CD4-positive, alpha-beta T cell treated with Interleukin-15 for 4 hours (primary cell): ENCODE results near the gene BCL6B.

ENCODE experiments used
- DNase-seq: peaks from one replicate; pipeline ENCODE4 v3.0.0-alpha.2; 2020; ENCODE audit warnings: low spot score

BCL6B gene

DNA sequence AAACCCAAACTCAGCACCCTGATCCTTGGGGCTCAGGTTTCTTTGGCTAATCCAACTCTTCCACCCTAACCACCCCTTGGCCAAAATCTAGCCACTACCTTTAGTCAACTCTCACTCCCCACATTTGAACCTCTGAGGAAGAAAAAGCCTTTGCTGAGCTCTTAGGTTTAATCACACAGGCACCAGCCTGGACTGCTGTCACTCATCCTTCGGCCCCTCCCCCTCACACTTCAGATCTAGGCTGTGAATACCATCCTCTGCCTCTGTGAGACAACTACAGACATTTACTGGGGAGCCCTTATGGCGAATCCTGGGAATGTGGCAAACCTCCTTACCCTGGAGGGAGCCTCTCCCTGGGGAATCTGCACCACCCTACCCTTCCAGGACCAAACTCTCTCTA lies 15.7 kb upstream of the BCL6B start:
- no peak for DNase-seq

DNA sequence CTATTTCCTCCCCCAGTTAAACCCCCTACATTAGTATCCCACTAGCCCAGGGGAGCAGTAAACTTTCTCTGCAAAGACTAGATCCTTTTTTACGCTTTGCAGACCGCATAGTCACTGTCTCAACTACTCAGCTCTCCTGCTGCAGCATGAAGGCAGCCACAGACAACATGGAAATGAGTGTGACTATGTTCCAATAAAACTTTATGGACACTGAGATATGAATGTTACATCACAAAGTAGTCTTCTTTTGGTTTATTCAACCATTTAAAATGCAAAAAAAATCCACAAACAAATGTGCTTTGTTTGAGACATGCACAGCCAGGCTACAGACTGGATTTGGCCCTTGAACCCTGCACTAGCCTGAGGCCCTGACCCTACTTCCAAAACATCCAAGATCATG lies 12.3 kb upstream of the BCL6B start:
- no peak for DNase-seq

DNA sequence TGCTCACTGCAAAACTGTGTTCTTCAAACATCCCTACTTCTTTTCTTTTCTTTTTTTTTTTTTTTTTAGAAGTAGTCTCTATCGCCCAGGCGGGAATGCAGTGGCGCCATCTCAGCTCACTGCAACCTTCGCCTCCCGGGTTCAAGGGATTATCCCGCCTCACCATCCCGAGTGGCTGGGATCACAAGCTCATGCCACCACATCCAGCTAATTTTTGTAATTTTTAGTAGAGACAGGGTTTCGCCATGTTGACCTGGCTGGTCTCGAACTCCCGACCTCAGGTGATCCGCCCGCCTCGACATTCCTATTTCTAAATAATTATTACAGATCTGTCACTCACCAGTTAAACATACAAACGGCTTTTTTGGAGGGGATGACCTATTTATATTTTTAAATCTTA lies 11.4 kb upstream of the BCL6B start:
- DNase-seq: no peak

- no peak for DNase-seq
Observed at GRCh38 chr17:7011942-7012254, 11.0 kb upstream of the BCL6B start.

GRCh38 chr17:7014261-7014994 lies 8.4 kb upstream of the BCL6B start:
- DNase-seq: peak; percentile 98

GRCh38 chr17:7014995-7015958 lies 7.6 kb upstream of the BCL6B start:
- peak; percentile 91 for DNase-seq

DNA sequence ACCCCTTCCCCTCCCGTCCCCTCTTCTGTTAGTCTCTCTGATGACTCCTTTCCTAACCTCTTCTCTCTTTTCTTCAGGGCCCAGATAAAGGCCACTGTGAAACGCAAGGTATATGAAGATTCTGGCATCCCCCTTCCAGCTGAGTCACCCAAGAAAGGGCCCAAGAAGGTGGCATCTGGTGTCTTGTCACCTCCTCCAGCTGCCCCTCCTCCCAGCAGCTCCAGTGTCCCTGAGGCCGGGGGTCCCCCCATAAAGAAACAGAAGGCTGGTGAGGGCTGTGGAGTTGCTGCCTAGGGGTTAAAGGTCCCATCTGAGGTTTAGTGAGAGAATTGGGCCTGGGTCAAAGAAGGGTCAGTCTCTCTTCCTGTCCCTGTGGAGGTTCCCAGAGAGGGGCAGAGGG lies 6.4 kb upstream of the BCL6B start:
- no peak for DNase-seq

GRCh38 chr17:7016886-7017826 lies 5.7 kb upstream of the BCL6B start:
- DNase-seq: no peak

GRCh38 chr17:7017827-7018200 lies 5.0 kb upstream of the BCL6B start:
- DNase-seq: no peak

GRCh38 chr17:7018331-7018964 lies 4.4 kb upstream of the BCL6B start:
- no peak for DNase-seq

GRCh38 chr17:7019367-7019766 lies 3.5 kb upstream of the BCL6B start:
- no peak for DNase-seq

GRCh38 chr17:7019839-7020519 lies 2.9 kb upstream of the BCL6B start:
- DNase-seq: no peak

GRCh38 chr17:7020894-7021664 lies 1.8 kb upstream of the BCL6B start:
- no peak for DNase-seq

- DNase-seq: peak; percentile 83
Observed at GRCh38 chr17:7021993-7022778, 664 bp upstream of the BCL6B start.

- DNase-seq: peak; percentile 96
Observed at GRCh38 chr17:7023576-7024401, 939 bp downstream of the BCL6B start.

GRCh38 chr17:7024402-7024785 lies 1.5 kb downstream of the BCL6B start:
- DNase-seq: no peak

- DNase-seq: no peak
Observed at GRCh38 chr17:7025245-7025644, 2.4 kb downstream of the BCL6B start.

- no peak for DNase-seq
Observed at GRCh38 chr17:7026471-7027115, 3.7 kb downstream of the BCL6B start.
